Heart left ventricle (tissue), 13 donors: ENCODE results near the gene PSMD11.

Source experiments
- CTCF ChIP-seq, 12 donors: fragments of 200-600 bp; sonication (generic) in 4 of 12; IDR thresholded peaks; one replicate each; pipeline versions ENCODE4 v1.5.0 to v1.8.0; 2018 to 2022; ENCODE audit warnings: antibody characterized with exemption in 12 of 12, mild to moderate bottlenecking in 5 of 12
- POLR2A ChIP-seq, 2 donors: fragments of 450-650 bp; IDR thresholded peaks; one replicate each; pipeline ENCODE4 v1.6.1; 2017; ENCODE audit warnings: antibody characterized with exemption in 2 of 2, mild to moderate bottlenecking in 2 of 2, moderate library complexity in 2 of 2
- donor health status: ischemic (EF 13 %, LVEDD 7.1; RV severe dilation, severe dysfunction).
- donor health status: DM: no; HTN: yes; CAD: no.
- donor health status: DM: no; HTN: no; CAD: no.
- donor health status: ischemic (EF 25% LVEDD 6.9; RV normal size, moderate dysfunction).
- donor health status: ischemic (EF 25% LVEDD 5.7; RV mildly dilated, moderate dysfunction).
- donor health status: ischemic (EF 35%, LVEDD 5.7; RV mildly dilated, moderate dysfunction).
- donor health status: nonischemic (EF 11% LVEDD 7.7; RV severe dilation, severe dysfunction).
- donor health status: DM: yes; HTN: yes; CAD: no.
- donor health status: PGD.
- donor health status: ischemic (EF 29% LVEDD 5.4; RV normal size, mild dysfunction).
- donor health status: nonischemic (EF 23%, LVEDD 6.1; RV moderate dilation, normal function).

DNA sequence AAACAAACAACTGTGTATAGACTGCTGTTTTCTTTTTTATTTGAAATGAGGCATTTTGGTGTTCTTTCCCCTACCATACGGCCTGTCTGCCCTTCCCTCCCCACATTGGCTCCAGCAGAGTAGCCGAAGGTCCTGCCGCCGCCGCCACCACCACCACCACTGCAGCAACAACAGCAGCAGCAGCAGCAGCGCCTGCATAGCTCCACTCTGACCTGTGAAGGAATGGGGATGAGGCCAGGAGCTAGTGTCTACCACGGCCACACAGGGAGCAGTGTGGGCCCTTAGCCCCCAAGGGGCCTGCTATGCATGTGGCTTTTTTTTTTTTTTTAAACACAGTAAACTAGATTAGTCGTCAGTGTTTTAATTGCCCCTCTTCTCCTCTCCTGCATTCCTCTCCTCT is 36.9 kb downstream of the PSMD11 start:
- no peak for TF ChIP-seq CTCF (IDR thresholded peaks at IDR 0.05)
- no peak for TF ChIP-seq POLR2A (IDR thresholded peaks at IDR 0.05)
